ENCODE results near the gene TPX2.

The TPX2 gene

GRCh38 chr20:31717478-31718201 is 21.4 kb upstream of the TPX2 start:
- ATAC-seq: no peak
- TF ChIP-seq ISL1 (CRISPR knock-in tag; IDR thresholded peaks at IDR 0.05): no peak
- no peak for TF ChIP-seq ZNF70 (CRISPR knock-in tag; IDR thresholded peaks at IDR 0.05)

GRCh38 chr20:31718952-31719643 is 20.0 kb upstream of the TPX2 start:
- ATAC-seq: no peak
- TF ChIP-seq ZFP3 (CRISPR knock-in tag; IDR thresholded peaks at IDR 0.05) (no peak), ZFP30 (CRISPR knock-in tag; IDR thresholded peaks at IDR 0.05) (no peak), RARB (CRISPR knock-in tag; IDR thresholded peaks at IDR 0.05) (no peak), ZC3H10 (CRISPR knock-in tag; IDR thresholded peaks at IDR 0.05) (no peak), ZNF70 (CRISPR knock-in tag; IDR thresholded peaks at IDR 0.05) (no peak), PATZ1 (CRISPR knock-in tag; IDR thresholded peaks at IDR 0.05; ENCODE audit: borderline replicate concordance) (no peak), BACH2 (CRISPR knock-in tag; IDR thresholded peaks at IDR 0.05; ENCODE audit: borderline replicate concordance) (no peak), CSRNP3 (CRISPR knock-in tag; IDR thresholded peaks at IDR 0.05) (no peak), TCF4 (CRISPR knock-in tag; IDR thresholded peaks at IDR 0.05; ENCODE audit: borderline replicate concordance) (no peak), SNAI2 (CRISPR knock-in tag; IDR thresholded peaks at IDR 0.05) (no peak), PPARA (CRISPR knock-in tag; IDR thresholded peaks at IDR 0.05; ENCODE audit: borderline replicate concordance) (no peak)

GRCh38 chr20:31719644-31720485 is 19.2 kb upstream of the TPX2 start:
- TF ChIP-seq ZNF565 (CRISPR knock-in tag; conservative IDR thresholded peaks at IDR 0.05; ENCODE audit: low read depth) (no peak), CSDC2 (CRISPR knock-in tag; IDR thresholded peaks at IDR 0.05) (no peak), ZFP30 (CRISPR knock-in tag; IDR thresholded peaks at IDR 0.05) (no peak), TSHZ2 (CRISPR knock-in tag; IDR thresholded peaks at IDR 0.05) (no peak), BACH2 (CRISPR knock-in tag; IDR thresholded peaks at IDR 0.05; ENCODE audit: borderline replicate concordance) (no peak), ISL1 (CRISPR knock-in tag; IDR thresholded peaks at IDR 0.05) (0 out of 2 replicates have a peak, but pooled peaks have one; percentile 9), ESRRG (CRISPR knock-in tag; IDR thresholded peaks at IDR 0.05) (no peak), SNAI2 (CRISPR knock-in tag; IDR thresholded peaks at IDR 0.05) (peak; percentile 15; the same call in 1 of the 2 replicates), OSR1 (CRISPR knock-in tag; IDR thresholded peaks at IDR 0.05) (no peak), CREB5 (CRISPR knock-in tag; IDR thresholded peaks at IDR 0.05; ENCODE audit: low read depth) (no peak)
- ATAC-seq: no peak
